Muscle of leg (tissue), 11 donors: Measurements from ENCODE around the gene LRRC8C. TPM values are rescaled to one million over a fixed set of nuclear protein-coding genes. Genes with fewer than 3 reads are reported as not detected.

Experiments used
- DNase-seq: peaks from one replicate; pipeline ENCODE4 v3.0.0; 2013
- H3K27ac ChIP-seq: one replicate; pipeline ENCODE4 v1.5.1; 2013; ENCODE audit warnings: mild to moderate bottlenecking, low read length, control low read depth
- H3K27me3 ChIP-seq: one replicate; pipeline ENCODE4 v1.6.1; 2013; ENCODE audit warnings: low read length; ENCODE audit not compliant: control insufficient read depth, insufficient read depth
- H3K36me3 ChIP-seq: one replicate; pipeline ENCODE4 v1.6.1; 2013; ENCODE audit warnings: low read length; ENCODE audit not compliant: control insufficient read depth, insufficient read depth
- H3K4me1 ChIP-seq: one replicate; pipeline ENCODE4 v1.6.1; 2013; ENCODE audit warnings: low read length; ENCODE audit not compliant: control insufficient read depth, insufficient read depth
- H3K4me3 ChIP-seq: one replicate; pipeline ENCODE4 v1.5.1; 2013; ENCODE audit warnings: low read length, control low read depth
- H3K9me3 ChIP-seq: replicated peaks from 2 replicates; pipeline ENCODE4 v1.6.1; 2013; ENCODE audit warnings: low read depth, low read length; ENCODE audit not compliant: control insufficient read depth
- WGBS: methylation state at CpG from one replicate; pipeline ENCODE4 v1.1.5; 2013; ENCODE audit warnings: missing lambda C conversion rate; ENCODE audit not compliant: insufficient coverage; 5-methylcytosine and 5-hydroxymethylcytosine counted together
- polyA plus RNA-seq, 8 donors: library from polyadenylated mRNA; unstranded; fragments of 120-200 nt; gene quantifications; one replicate each; pipeline versions ENCODE4 v1.2.1 to v1.2.3, GENCODE V29; 2013; ENCODE audit warnings: inconsistent platforms in 1 of 8, low replicate concordance in 1 of 8; ENCODE audit not compliant: insufficient read length in 8 of 8, insufficient read depth in 1 of 8
- total RNA-seq: library from RNA; stranded (reverse); fragments of 120-200 nt; gene quantifications from one replicate; pipeline ENCODE4 v1.2.4, GENCODE V29; 2013

The LRRC8C gene
- total and polyA plus RNA-seq, 9 donors, result 5.3 to 11.2 (median 7.4) TPM

- no peak overlapping the region for H3K27ac ChIP-seq
- H3K36me3 ChIP-seq, result no peaks in the 10 kb centered on the region
- no peak for DNase-seq
- peaks cover 5% of the 10 kb centered on the region for H3K4me1 ChIP-seq
- no peak overlapping the region for H3K4me3 ChIP-seq
- no peaks in the 10 kb centered on the region for H3K9me3 ChIP-seq
- 100% methylated on average over 1 of the region's 3 CpGs for WGBS
- H3K27me3 ChIP-seq, result no peaks in the 10 kb centered on the region
Measured at GRCh38 chr1:89606227-89606980, 26.5 kb upstream of the LRRC8C start.

- no peak overlapping the region for H3K4me3 ChIP-seq
- no peaks in the 10 kb centered on the region for H3K9me3 ChIP-seq
- H3K27me3 ChIP-seq, result no peaks in the 10 kb centered on the region
- H3K27ac ChIP-seq, result no peak overlapping the region
- peaks cover 5% of the 10 kb centered on the region for H3K4me1 ChIP-seq
- no CpG with 5 or more reads among the region's 2 CpGs for WGBS
- no peaks in the 10 kb centered on the region for H3K36me3 ChIP-seq
- no peak for DNase-seq
Measured at GRCh38 chr1:89607156-89607555, 25.8 kb upstream of the LRRC8C start.

- Histone ChIP-seq H3K4me3 (no peak overlapping the region), H3K27ac (no peak overlapping the region), H3K4me1 (peaks cover 5% of the 10 kb centered on the region), H3K36me3 (no peaks in the 10 kb centered on the region), H3K9me3 (no peaks in the 10 kb centered on the region), H3K27me3 (no peaks in the 10 kb centered on the region)
- 43% methylated on average over 3 of the region's 5 CpGs for WGBS
- DNase-seq, result no peak
Measured at GRCh38 chr1:89607586-89608318, 25.2 kb upstream of the LRRC8C start.

GRCh38 chr1:89608319-89608983 lies 24.5 kb upstream of the LRRC8C start:
- no peaks in the 10 kb centered on the region for H3K27me3 ChIP-seq
- WGBS, result 83% methylated on average over 1 of the region's 9 CpGs
- no peak for DNase-seq

GRCh38 chr1:89608984-89609725 lies 23.8 kb upstream of the LRRC8C start:
- no peaks in the 10 kb centered on the region for H3K27me3 ChIP-seq
- H3K9me3 ChIP-seq, result no peaks in the 10 kb centered on the region
- DNase-seq, result no peak
- H3K27ac ChIP-seq, result no peak overlapping the region
- H3K4me1 ChIP-seq, result no peaks in the 10 kb centered on the region
- no peaks in the 10 kb centered on the region for H3K36me3 ChIP-seq
- H3K4me3 ChIP-seq, result no peak overlapping the region
- WGBS, result 90% methylated on average over 18 of the region's 20 CpGs

More at GRCh38 chr1:89608319-89608983, 24.5 kb upstream of the LRRC8C start:
- Histone ChIP-seq H3K36me3 (no peaks in the 10 kb centered on the region), H3K9me3 (no peaks in the 10 kb centered on the region), H3K27ac (no peak overlapping the region), H3K4me3 (no peak overlapping the region), H3K4me1 (peaks cover 1% of the 10 kb centered on the region)

GRCh38 chr1:89609781-89610456 lies 23.0 kb upstream of the LRRC8C start:
- DNase-seq, result no peak
- no peak overlapping the region for H3K27ac ChIP-seq
- H3K9me3 ChIP-seq, result no peaks in the 10 kb centered on the region
- H3K4me3 ChIP-seq, result no peak overlapping the region
- H3K27me3 ChIP-seq, result no peaks in the 10 kb centered on the region
- H3K4me1 ChIP-seq, result no peaks in the 10 kb centered on the region
- H3K36me3 ChIP-seq, result no peaks in the 10 kb centered on the region
- 77% methylated on average over 10 of the region's 14 CpGs for WGBS

- 85% methylated on average over 13 of the region's 15 CpGs for WGBS
- Histone ChIP-seq H3K4me3 (no peak overlapping the region), H3K4me1 (no peaks in the 10 kb centered on the region), H3K27ac (no peak overlapping the region), H3K36me3 (no peaks in the 10 kb centered on the region), H3K27me3 (no peaks in the 10 kb centered on the region), H3K9me3 (no peaks in the 10 kb centered on the region)
- no peak for DNase-seq
Measured at GRCh38 chr1:89610457-89611011, 22.4 kb upstream of the LRRC8C start.

GRCh38 chr1:89611721-89612120 lies 21.2 kb upstream of the LRRC8C start:
- H3K4me1 ChIP-seq, result peaks cover 4% of the 10 kb centered on the region

GRCh38 chr1:89613928-89614327 lies 19.0 kb upstream of the LRRC8C start:
- DNase-seq, result no peak
- H3K9me3 ChIP-seq, result peaks cover 4% of the 10 kb centered on the region
- H3K4me3 ChIP-seq, result no peak overlapping the region
- no peaks in the 10 kb centered on the region for H3K27me3 ChIP-seq
- peaks cover 4% of the 10 kb centered on the region for H3K4me1 ChIP-seq
- WGBS, result 54% methylated on average over 7 of the region's 7 CpGs
- no peak overlapping the region for H3K27ac ChIP-seq
- H3K36me3 ChIP-seq, result no peaks in the 10 kb centered on the region

More at GRCh38 chr1:89611721-89612120, 21.2 kb upstream of the LRRC8C start:
- H3K27me3 ChIP-seq, result no peaks in the 10 kb centered on the region
- no peaks in the 10 kb centered on the region for H3K36me3 ChIP-seq
- H3K9me3 ChIP-seq, result no peaks in the 10 kb centered on the region
- H3K4me3 ChIP-seq, result no peak overlapping the region
- DNase-seq, result no peak
- H3K27ac ChIP-seq, result no peak overlapping the region
- no CpG with 5 or more reads among the region's 1 CpG for WGBS
